Measurements from ENCODE around the gene CFAP47. TPM values are rescaled to one million over a fixed set of nuclear protein-coding genes. Genes with fewer than 3 reads are reported as not detected.

The CFAP47 gene
- total RNA-seq, 2 experiments from 2014 or later, result not detected

DNA sequence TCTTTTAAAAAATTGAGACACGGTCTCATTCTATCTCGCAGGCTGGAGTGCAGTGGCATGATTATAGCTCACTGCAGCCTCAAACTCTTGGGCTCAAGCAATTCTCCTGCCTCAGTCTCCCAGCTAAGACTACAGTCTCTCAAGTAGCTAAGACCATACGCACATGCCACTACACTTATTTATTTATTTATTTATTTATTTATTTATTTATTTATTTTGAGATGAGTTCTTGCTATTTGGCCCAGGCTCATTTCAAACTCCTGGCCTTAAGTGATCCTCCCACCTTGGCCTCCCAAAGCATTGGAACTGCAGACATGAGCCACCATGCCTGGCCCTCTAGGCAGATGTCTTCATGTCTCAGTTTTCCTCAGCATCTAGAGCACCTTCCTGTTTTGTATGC is 482.2 kb downstream of the CFAP47 start:
- H3K36me3 ChIP-seq (ENCODE audit: insufficient read depth, low read length), result no peaks in the 10 kb centered on the region
- intact Hi-C loops (cut with micrococcal nuclease; ENCODE audit: unreplicated experiment), result no loop called here
- no peaks in the 10 kb centered on the region for H3K9me3 ChIP-seq (ENCODE audit: low read length)
- ChIA-PET CTCF (ENCODE audit: unreplicated experiment) (no interaction called here), POLR2A (no interaction called here)
- no TSS peak for BruUV-seq (replicated peaks)
- H4K20me1 ChIP-seq (ENCODE audit: insufficient read depth, low read length), result no peaks in the 10 kb centered on the region
- no peak overlapping the region for H3K4me2 ChIP-seq (ENCODE audit: low read length)
- H3K79me2 ChIP-seq (ENCODE audit: insufficient read depth, low read depth, low read length), result no peaks in the 10 kb centered on the region
- H3K4me1 ChIP-seq (ENCODE audit: insufficient read depth, low read length, poor library complexity, severe bottlenecking), result no peaks in the 10 kb centered on the region
- no peak overlapping the region for H3K4me3 ChIP-seq (ENCODE audit: low read depth, low read length, poor library complexity, severe bottlenecking)
- no peak for DNase-seq (ENCODE audit: low spot score)
- no peak overlapping the region for H2AFZ ChIP-seq (ENCODE audit: low read length)
- TF ChIP-seq, protein P1, sequence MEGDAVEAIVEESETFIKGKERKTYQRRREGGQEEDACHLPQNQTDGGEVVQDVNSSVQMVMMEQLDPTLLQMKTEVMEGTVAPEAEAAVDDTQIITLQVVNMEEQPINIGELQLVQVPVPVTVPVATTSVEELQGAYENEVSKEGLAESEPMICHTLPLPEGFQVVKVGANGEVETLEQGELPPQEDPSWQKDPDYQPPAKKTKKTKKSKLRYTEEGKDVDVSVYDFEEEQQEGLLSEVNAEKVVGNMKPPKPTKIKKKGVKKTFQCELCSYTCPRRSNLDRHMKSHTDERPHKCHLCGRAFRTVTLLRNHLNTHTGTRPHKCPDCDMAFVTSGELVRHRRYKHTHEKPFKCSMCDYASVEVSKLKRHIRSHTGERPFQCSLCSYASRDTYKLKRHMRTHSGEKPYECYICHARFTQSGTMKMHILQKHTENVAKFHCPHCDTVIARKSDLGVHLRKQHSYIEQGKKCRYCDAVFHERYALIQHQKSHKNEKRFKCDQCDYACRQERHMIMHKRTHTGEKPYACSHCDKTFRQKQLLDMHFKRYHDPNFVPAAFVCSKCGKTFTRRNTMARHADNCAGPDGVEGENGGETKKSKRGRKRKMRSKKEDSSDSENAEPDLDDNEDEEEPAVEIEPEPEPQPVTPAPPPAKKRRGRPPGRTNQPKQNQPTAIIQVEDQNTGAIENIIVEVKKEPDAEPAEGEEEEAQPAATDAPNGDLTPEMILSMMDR (conservative IDR thresholded peaks at IDR 0.05; ENCODE audit: low read length), result no peak
- TF ChIP-seq EZH2phosphoT487 (IDR thresholded peaks at IDR 0.05; ENCODE audit: borderline replicate concordance, low read depth, low read length), result no peak
- H3K9me2 ChIP-seq (ENCODE audit: insufficient read depth, low read length), result no peaks in the 10 kb centered on the region
- H3K27ac ChIP-seq (ENCODE audit: low read depth, low read length, poor library complexity, severe bottlenecking), result no peak overlapping the region

DNA sequence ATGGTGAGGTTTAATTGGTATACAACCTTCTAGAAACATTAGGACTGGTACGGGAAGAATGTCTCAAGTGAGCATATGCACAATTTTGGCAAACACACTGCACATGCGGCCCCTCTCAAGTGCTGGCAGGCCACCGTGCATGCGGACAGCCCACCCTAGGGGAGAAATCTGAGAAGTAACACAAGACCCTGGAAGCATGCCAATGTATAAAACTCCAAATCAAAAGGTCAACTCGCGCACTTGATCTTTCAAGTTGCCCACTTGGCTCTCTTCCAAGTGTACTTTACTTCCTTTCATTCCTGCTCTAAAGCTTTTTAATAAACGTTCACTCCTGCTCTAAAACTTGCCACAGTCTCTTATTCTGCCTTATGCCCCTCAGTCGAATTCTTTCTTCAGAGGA is 488.3 kb downstream of the CFAP47 start:
- ChIA-PET CTCF (ENCODE audit: unreplicated experiment) (no interaction called here), POLR2A (no interaction called here)
- BruUV-seq (replicated peaks), result no TSS peak

DNA sequence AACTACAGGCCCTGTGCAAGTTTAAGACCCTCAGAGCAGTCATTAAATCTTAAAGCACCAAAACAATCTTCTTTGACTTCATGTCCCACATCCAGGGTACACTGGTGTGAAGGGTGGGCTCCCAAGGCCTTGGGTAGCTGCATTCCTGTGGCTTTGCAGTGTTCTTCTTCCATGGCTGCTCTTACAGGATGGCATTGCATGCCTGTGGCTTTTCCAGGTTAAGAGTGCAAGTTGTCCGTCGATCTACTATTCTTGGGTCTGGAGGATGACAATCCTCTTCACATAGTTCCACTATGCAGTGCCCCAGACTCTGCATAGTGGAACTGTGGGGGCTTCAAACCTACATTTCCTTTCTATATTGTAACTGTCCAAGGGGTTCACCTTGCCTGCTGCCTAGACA is 494.5 kb downstream of the CFAP47 start:
- no peaks in the 10 kb centered on the region for H3K9me3 ChIP-seq (ENCODE audit: low read length)
- DNase-seq (ENCODE audit: low spot score), result no peak
- intact Hi-C loops (cut with micrococcal nuclease; ENCODE audit: unreplicated experiment), result no loop called here
- H3K36me3 ChIP-seq (ENCODE audit: insufficient read depth, low read length), result no peaks in the 10 kb centered on the region
- H3K79me2 ChIP-seq (ENCODE audit: insufficient read depth, low read depth, low read length), result no peaks in the 10 kb centered on the region
- CTCF ChIA-PET (ENCODE audit: unreplicated experiment), result no interaction called here
- no peak for TF ChIP-seq EZH2phosphoT487 (IDR thresholded peaks at IDR 0.05; ENCODE audit: borderline replicate concordance, low read depth, low read length)
- TF ChIP-seq, protein P1 (conservative IDR thresholded peaks at IDR 0.05; ENCODE audit: low read length), result no peak
- no peaks in the 10 kb centered on the region for H4K20me1 ChIP-seq (ENCODE audit: insufficient read depth, low read length)
- H3K27ac ChIP-seq (ENCODE audit: low read depth, low read length, poor library complexity, severe bottlenecking), result no peak overlapping the region
- no peaks in the 10 kb centered on the region for H3K9me2 ChIP-seq (ENCODE audit: insufficient read depth, low read length)
- H3K4me1 ChIP-seq (ENCODE audit: insufficient read depth, low read length, poor library complexity, severe bottlenecking), result no peaks in the 10 kb centered on the region
- POLR2A ChIA-PET, result no interaction called here
- no peak overlapping the region for H2AFZ ChIP-seq (ENCODE audit: low read length)
- BruUV-seq (replicated peaks), result no TSS peak
- H3K4me2 ChIP-seq (ENCODE audit: low read length), result no peak overlapping the region
- H3K4me3 ChIP-seq (ENCODE audit: low read depth, low read length, poor library complexity, severe bottlenecking), result no peak overlapping the region

More for the DNA sequence above, 488.3 kb downstream of the CFAP47 start:
- no peaks in the 10 kb centered on the region for H3K4me1 ChIP-seq (ENCODE audit: insufficient read depth, low read length, poor library complexity, severe bottlenecking)
- H3K9me2 ChIP-seq (ENCODE audit: insufficient read depth, low read length), result no peaks in the 10 kb centered on the region
- TF ChIP-seq, protein P1 (conservative IDR thresholded peaks at IDR 0.05; ENCODE audit: low read length), result no peak
- no peak for TF ChIP-seq EZH2phosphoT487 (IDR thresholded peaks at IDR 0.05; ENCODE audit: borderline replicate concordance, low read depth, low read length)
- no peaks in the 10 kb centered on the region for H3K79me2 ChIP-seq (ENCODE audit: insufficient read depth, low read depth, low read length)
- no peak for DNase-seq (ENCODE audit: low spot score)
- no peak overlapping the region for H3K4me3 ChIP-seq (ENCODE audit: low read depth, low read length, poor library complexity, severe bottlenecking)
- no peaks in the 10 kb centered on the region for H3K9me3 ChIP-seq (ENCODE audit: low read length)
- H4K20me1 ChIP-seq (ENCODE audit: insufficient read depth, low read length), result no peaks in the 10 kb centered on the region
- intact Hi-C loops (cut with micrococcal nuclease; ENCODE audit: unreplicated experiment), result no loop called here
- no peak overlapping the region for H3K4me2 ChIP-seq (ENCODE audit: low read length)
- H3K36me3 ChIP-seq (ENCODE audit: insufficient read depth, low read length), result no peaks in the 10 kb centered on the region
- H2AFZ ChIP-seq (ENCODE audit: low read length), result no peak overlapping the region
- H3K27ac ChIP-seq (ENCODE audit: low read depth, low read length, poor library complexity, severe bottlenecking), result no peak overlapping the region

Data from OCI-LY7 (cell line).